CD4-positive, alpha-beta T cell treated with Interleukin-10 for 1 hour (primary cell): Measurements from ENCODE around the gene KCNK5.

Experiments
- DNase-seq: peaks from one replicate; pipeline ENCODE4 v3.0.0-alpha.2; 2020

KCNK5 gene

GRCh38 chr6:39240155-39240757, 11.0 kb upstream of the KCNK5 start:
- DNase-seq: no peak

GRCh38 chr6:39239527-39240154, 10.4 kb upstream of the KCNK5 start:
- DNase-seq: no peak

- DNase-seq: no peak
Observed at GRCh38 chr6:39236742-39237141, 7.5 kb upstream of the KCNK5 start.

GRCh38 chr6:39233333-39233732, 4.1 kb upstream of the KCNK5 start:
- no peak for DNase-seq

GRCh38 chr6:39231521-39232243, 2.4 kb upstream of the KCNK5 start:
- no peak for DNase-seq

- DNase-seq: no peak
Observed at GRCh38 chr6:39230654-39231035, 1.4 kb upstream of the KCNK5 start.

- DNase-seq: peak; percentile 28
Observed at GRCh38 chr6:39228111-39228971, 934 bp downstream of the KCNK5 start.

- DNase-seq: no peak
Observed at GRCh38 chr6:39227476-39227875, 1.8 kb downstream of the KCNK5 start.

- DNase-seq: no peak
Observed at GRCh38 chr6:39226639-39227329, 2.5 kb downstream of the KCNK5 start.

- DNase-seq: peak; percentile 49
Observed at GRCh38 chr6:39225946-39226437, 3.3 kb downstream of the KCNK5 start.

- no peak for DNase-seq
Observed at GRCh38 chr6:39225543-39225942, 3.7 kb downstream of the KCNK5 start.

- no peak for DNase-seq
Observed at GRCh38 chr6:39224523-39225182, 4.6 kb downstream of the KCNK5 start.

- no peak for DNase-seq
Observed at GRCh38 chr6:39224011-39224410, 5.3 kb downstream of the KCNK5 start.

GRCh38 chr6:39223555-39223954, 5.7 kb downstream of the KCNK5 start:
- no peak for DNase-seq

GRCh38 chr6:39223061-39223460, 6.2 kb downstream of the KCNK5 start:
- DNase-seq: no peak

GRCh38 chr6:39221779-39222641, 7.3 kb downstream of the KCNK5 start:
- no peak for DNase-seq

- no peak for DNase-seq
Observed at GRCh38 chr6:39221115-39221514, 8.2 kb downstream of the KCNK5 start.

- DNase-seq: no peak
Observed at GRCh38 chr6:39218868-39219567, 10.3 kb downstream of the KCNK5 start.

- DNase-seq: no peak
Observed at GRCh38 chr6:39217177-39217864, 12.0 kb downstream of the KCNK5 start.
